ENCODE data around the gene PPP1R12B.

DNA sequence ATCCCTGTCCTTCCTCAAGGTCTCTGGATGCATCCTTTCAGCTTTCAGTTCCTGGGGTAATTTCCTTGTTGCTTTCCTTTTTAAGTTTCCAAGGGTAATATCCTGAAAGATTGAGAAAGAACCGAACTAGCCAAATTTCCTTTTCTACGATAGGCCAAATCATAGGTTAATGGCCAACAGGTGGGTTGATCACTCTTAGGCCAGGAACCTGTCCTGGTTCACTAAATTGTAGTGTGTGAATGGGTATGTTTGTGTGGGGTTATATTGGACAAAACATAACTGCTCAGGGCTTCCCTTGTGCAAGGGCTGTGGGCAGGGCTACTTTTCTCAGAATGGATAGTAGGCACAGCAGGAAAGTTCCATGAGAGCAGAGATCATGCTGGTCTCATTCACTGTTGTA is 23.9 kb upstream of the PPP1R12B start:
- TF ChIP-seq, protein P1, sequence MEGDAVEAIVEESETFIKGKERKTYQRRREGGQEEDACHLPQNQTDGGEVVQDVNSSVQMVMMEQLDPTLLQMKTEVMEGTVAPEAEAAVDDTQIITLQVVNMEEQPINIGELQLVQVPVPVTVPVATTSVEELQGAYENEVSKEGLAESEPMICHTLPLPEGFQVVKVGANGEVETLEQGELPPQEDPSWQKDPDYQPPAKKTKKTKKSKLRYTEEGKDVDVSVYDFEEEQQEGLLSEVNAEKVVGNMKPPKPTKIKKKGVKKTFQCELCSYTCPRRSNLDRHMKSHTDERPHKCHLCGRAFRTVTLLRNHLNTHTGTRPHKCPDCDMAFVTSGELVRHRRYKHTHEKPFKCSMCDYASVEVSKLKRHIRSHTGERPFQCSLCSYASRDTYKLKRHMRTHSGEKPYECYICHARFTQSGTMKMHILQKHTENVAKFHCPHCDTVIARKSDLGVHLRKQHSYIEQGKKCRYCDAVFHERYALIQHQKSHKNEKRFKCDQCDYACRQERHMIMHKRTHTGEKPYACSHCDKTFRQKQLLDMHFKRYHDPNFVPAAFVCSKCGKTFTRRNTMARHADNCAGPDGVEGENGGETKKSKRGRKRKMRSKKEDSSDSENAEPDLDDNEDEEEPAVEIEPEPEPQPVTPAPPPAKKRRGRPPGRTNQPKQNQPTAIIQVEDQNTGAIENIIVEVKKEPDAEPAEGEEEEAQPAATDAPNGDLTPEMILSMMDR (IDR thresholded peaks at IDR 0.05; ENCODE audit: extremely low read depth in 1 of 2, insufficient read depth in 1 of 2, low read depth in 1 of 2, low read length in 2 of 2): no peak
- TF ChIP-seq POLR2A (IDR thresholded peaks at IDR 0.05; ENCODE audit: low read depth, low read length) (no peak), EZH2 (IDR thresholded peaks at IDR 0.05; ENCODE audit: borderline replicate concordance, low read depth, low read length, severe bottlenecking) (no peak), GATA2 (IDR thresholded peaks at IDR 0.05; ENCODE audit: insufficient read depth, insufficient read length, low read depth, low read length) (no peak), POLR2AphosphoS5 (IDR thresholded peaks at IDR 0.05; ENCODE audit: insufficient read depth, low read depth, low read length) (no peak)
